Measurements from ENCODE around the gene SLC6A3.

SLC6A3 gene

GRCh38 chr5:1368236-1368635 lies 77.0 kb downstream of the SLC6A3 start:
- H3K79me2 ChIP-seq, result no peaks in the 10 kb centered on the region
- no peaks in the 10 kb centered on the region for H3K4me1 ChIP-seq
- no peaks in the 10 kb centered on the region for H3K27me3 ChIP-seq (ENCODE audit: control insufficient read depth, insufficient read depth, low read length)
- TF ChIP-seq CTCF (IDR thresholded peaks at IDR 0.05), result no peak
- H3K4me2 ChIP-seq (ENCODE audit: low read length), result no peak overlapping the region
- no peaks in the 10 kb centered on the region for H3K36me3 ChIP-seq (ENCODE audit: control insufficient read depth, insufficient read depth, low read length)
- H3K9me3 ChIP-seq (ENCODE audit: control insufficient read depth, low read length), result no peaks in the 10 kb centered on the region
- no peak overlapping the region for H3K27ac ChIP-seq
- no peak overlapping the region for H3K4me3 ChIP-seq (ENCODE audit: low read depth, low read length)
- H3K9ac ChIP-seq, result no peak overlapping the region
- no peak overlapping the region for H2AFZ ChIP-seq

GRCh38 chr5:1367149-1367548 lies 78.1 kb downstream of the SLC6A3 start:
- no peak overlapping the region for H3K4me3 ChIP-seq (ENCODE audit: low read depth, low read length)
- H3K27me3 ChIP-seq (ENCODE audit: control insufficient read depth, insufficient read depth, low read length), result no peaks in the 10 kb centered on the region
- no peaks in the 10 kb centered on the region for H3K36me3 ChIP-seq (ENCODE audit: control insufficient read depth, insufficient read depth, low read length)
- H3K9me3 ChIP-seq (ENCODE audit: control insufficient read depth, low read length), result no peaks in the 10 kb centered on the region
- no peak overlapping the region for H3K27ac ChIP-seq
- no peak for TF ChIP-seq CTCF (IDR thresholded peaks at IDR 0.05)
- H3K4me2 ChIP-seq (ENCODE audit: low read length), result no peak overlapping the region
- H3K9ac ChIP-seq, result no peak overlapping the region
- H3K79me2 ChIP-seq, result no peaks in the 10 kb centered on the region
- no peaks in the 10 kb centered on the region for H3K4me1 ChIP-seq
- no peak overlapping the region for H2AFZ ChIP-seq

GRCh38 chr5:1366514-1366913 lies 78.7 kb downstream of the SLC6A3 start:
- Histone ChIP-seq H3K27ac (no peak overlapping the region), H3K4me1 (no peaks in the 10 kb centered on the region), H3K36me3 (ENCODE audit: control insufficient read depth, insufficient read depth, low read length) (no peaks in the 10 kb centered on the region), H3K79me2 (no peaks in the 10 kb centered on the region), H3K9ac (no peak overlapping the region), H3K4me2 (ENCODE audit: low read length) (no peak overlapping the region), H3K4me3 (ENCODE audit: low read depth, low read length) (no peak overlapping the region), H3K27me3 (ENCODE audit: control insufficient read depth, insufficient read depth, low read length) (no peaks in the 10 kb centered on the region), H3K9me3 (ENCODE audit: control insufficient read depth, low read length) (no peaks in the 10 kb centered on the region), H2AFZ (no peak overlapping the region)
- no peak for TF ChIP-seq CTCF (IDR thresholded peaks at IDR 0.05)

GRCh38 chr5:1364211-1364610 lies 81.0 kb downstream of the SLC6A3 start:
- H3K36me3 ChIP-seq (ENCODE audit: control insufficient read depth, insufficient read depth, low read length), result no peaks in the 10 kb centered on the region
- H3K9ac ChIP-seq, result no peak overlapping the region
- H3K4me1 ChIP-seq, result no peaks in the 10 kb centered on the region
- TF ChIP-seq CTCF (IDR thresholded peaks at IDR 0.05), result no peak
- no peaks in the 10 kb centered on the region for H3K9me3 ChIP-seq (ENCODE audit: control insufficient read depth, low read length)
- H3K27me3 ChIP-seq (ENCODE audit: control insufficient read depth, insufficient read depth, low read length), result no peaks in the 10 kb centered on the region
- no peak overlapping the region for H2AFZ ChIP-seq
- H3K79me2 ChIP-seq, result no peaks in the 10 kb centered on the region
- H3K4me3 ChIP-seq (ENCODE audit: low read depth, low read length), result no peak overlapping the region
- H3K4me2 ChIP-seq (ENCODE audit: low read length), result no peak overlapping the region
- no peak overlapping the region for H3K27ac ChIP-seq

GRCh38 chr5:1363581-1363980 lies 81.7 kb downstream of the SLC6A3 start:
- Histone ChIP-seq H3K27me3 (ENCODE audit: control insufficient read depth, insufficient read depth, low read length) (no peaks in the 10 kb centered on the region), H3K9ac (no peak overlapping the region), H3K4me3 (ENCODE audit: low read depth, low read length) (no peak overlapping the region), H3K4me1 (no peaks in the 10 kb centered on the region), H3K9me3 (ENCODE audit: control insufficient read depth, low read length) (no peaks in the 10 kb centered on the region), H3K36me3 (ENCODE audit: control insufficient read depth, insufficient read depth, low read length) (no peaks in the 10 kb centered on the region), H2AFZ (no peak overlapping the region), H3K79me2 (no peaks in the 10 kb centered on the region), H3K27ac (no peak overlapping the region), H3K4me2 (ENCODE audit: low read length) (no peak overlapping the region)
- no peak for TF ChIP-seq CTCF (IDR thresholded peaks at IDR 0.05)

All from parathyroid adenoma (tissue), 2 donors.